Measurements from ENCODE around the gene STUB1.

STUB1 gene

GRCh38 chr16:714558-715476, 34.6 kb downstream of the STUB1 start, which contains the start of gene METRN:
TSS of gene METRN (plus strand) at chr16:715118. CDS start at chr16:715290, 172 bp downstream.
- DNase-seq: peak; percentile 94

- peak in 1 of 2 experiments; percentile 23 for DNase-seq
Observed at GRCh38 chr16:715477-716199, 35.4 kb downstream of the STUB1 start.

GRCh38 chr16:716200-716568, 36.0 kb downstream of the STUB1 start:
- DNase-seq: no peak

- DNase-seq: no peak
Observed at GRCh38 chr16:716768-717325, 36.6 kb downstream of the STUB1 start.

- no peak for DNase-seq
Observed at GRCh38 chr16:717450-718245, 37.4 kb downstream of the STUB1 start.

GRCh38 chr16:718389-718788, 38.2 kb downstream of the STUB1 start:
- no peak for DNase-seq

GRCh38 chr16:718922-719321, 38.7 kb downstream of the STUB1 start:
- no peak for DNase-seq

- DNase-seq: no peak
Observed at GRCh38 chr16:719815-720446, 39.7 kb downstream of the STUB1 start.

- DNase-seq: peak; percentile 66 to 74
Observed at GRCh38 chr16:720447-720989, 40.3 kb downstream of the STUB1 start.

GRCh38 chr16:720990-721764, 41.0 kb downstream of the STUB1 start, which contains the start of gene ANTKMT:
TSS of gene ANTKMT (plus strand) at chr16:721146. CDS start at chr16:721275, 129 bp downstream.
- peak; percentile 80 to 84 for DNase-seq

- DNase-seq: no peak
Observed at GRCh38 chr16:721765-722540, 41.7 kb downstream of the STUB1 start.

- DNase-seq: no peak
Observed at GRCh38 chr16:722835-723633, 42.8 kb downstream of the STUB1 start.

GRCh38 chr16:723695-724094, 43.5 kb downstream of the STUB1 start:
- DNase-seq: no peak

- no peak for DNase-seq
Observed at GRCh38 chr16:724188-725040, 44.2 kb downstream of the STUB1 start.

GRCh38 chr16:725041-725376, 44.8 kb downstream of the STUB1 start:
- no peak for DNase-seq

GRCh38 chr16:725463-726187, 45.4 kb downstream of the STUB1 start:
- no peak for DNase-seq

GRCh38 chr16:726188-726437, 45.9 kb downstream of the STUB1 start:
- DNase-seq: no peak
